HG03439 (cell line): ENCODE measurements around the gene SLC17A8.

Experiments
- ATAC-seq: cut with Tn5 transposase; IDR thresholded peaks from one replicate; pipeline ENCODE4 v1.9.1; 2021; ENCODE audit warnings: mild to moderate bottlenecking, moderate library complexity; ENCODE audit not compliant: unreplicated experiment

The SLC17A8 gene

DNA sequence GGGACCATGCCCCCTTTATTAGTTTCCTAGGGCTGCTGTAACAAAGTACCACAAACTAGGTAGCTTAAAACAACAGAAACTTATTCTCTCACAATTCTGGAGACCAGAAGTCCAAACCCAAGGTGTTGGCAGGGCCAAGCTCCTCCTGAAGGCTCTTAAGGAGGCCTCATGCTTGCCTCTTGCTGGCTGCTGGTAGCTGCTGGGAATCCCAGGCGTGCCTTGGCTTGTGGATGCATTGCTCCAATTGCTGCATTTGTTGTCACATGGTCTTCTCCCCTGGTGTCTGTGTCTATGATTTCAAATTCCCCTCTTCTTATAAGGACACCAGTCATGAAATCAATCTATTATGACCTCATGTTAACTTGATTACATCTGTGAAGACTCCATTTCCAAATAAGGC, 11.2 kb downstream of the SLC17A8 start:
- no peak for ATAC-seq

DNA sequence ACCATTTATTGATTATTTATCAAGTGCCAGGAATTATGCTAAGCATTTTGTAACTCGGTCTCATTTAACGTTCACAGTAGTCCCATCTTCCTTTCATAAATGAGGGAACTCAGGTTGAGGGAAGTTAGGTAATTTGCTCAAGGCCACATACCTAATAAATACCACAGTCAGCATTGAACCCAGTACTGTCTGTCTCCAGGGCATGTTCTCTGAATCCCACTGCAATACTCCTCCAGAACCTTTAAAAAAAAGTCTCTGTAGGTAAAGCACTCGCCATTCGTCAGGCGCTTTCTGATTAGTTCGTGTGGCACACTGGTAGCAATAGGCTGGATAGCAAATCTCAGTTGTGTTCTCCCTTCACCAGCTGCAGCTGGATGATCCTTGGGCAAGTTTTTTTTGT, 14.3 kb downstream of the SLC17A8 start:
- ATAC-seq = no peak

DNA sequence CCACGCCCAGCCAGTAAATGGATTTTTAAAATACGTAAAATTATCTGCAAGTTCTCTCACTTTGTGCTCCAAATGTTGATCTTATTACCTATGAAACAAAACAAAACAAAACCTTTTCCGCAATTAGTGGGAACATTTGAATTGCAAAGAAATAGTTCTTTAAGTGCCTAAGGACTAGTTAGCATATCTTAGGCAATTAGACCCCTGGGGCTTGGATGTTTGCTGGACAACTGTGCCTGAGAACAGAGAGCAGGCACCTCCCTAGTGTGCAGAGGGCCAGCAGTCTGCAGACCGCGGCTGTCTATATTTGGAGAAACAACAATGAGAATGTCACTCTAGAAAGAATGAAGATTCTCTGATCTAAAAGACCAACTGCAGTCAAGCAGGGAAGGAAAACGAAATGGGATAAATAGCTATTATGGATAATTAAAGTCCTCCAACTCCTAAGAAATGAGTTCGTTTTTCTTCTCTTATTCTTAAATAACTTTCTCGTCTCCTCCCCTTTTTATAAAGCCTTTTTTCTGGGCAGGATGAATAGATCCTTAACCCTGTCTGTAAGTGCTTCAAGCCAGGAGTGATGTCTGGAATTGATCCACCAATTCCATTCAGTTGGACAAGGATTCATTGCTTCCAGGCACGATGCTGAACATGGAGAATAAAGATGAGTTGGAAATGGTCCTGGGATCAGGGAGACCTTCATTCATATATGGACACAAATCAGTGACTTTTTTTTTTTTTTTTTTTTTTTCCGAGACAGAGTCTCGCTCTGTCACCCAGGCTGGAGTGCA, 16.2 kb downstream of the SLC17A8 start:
- no peak for ATAC-seq

DNA sequence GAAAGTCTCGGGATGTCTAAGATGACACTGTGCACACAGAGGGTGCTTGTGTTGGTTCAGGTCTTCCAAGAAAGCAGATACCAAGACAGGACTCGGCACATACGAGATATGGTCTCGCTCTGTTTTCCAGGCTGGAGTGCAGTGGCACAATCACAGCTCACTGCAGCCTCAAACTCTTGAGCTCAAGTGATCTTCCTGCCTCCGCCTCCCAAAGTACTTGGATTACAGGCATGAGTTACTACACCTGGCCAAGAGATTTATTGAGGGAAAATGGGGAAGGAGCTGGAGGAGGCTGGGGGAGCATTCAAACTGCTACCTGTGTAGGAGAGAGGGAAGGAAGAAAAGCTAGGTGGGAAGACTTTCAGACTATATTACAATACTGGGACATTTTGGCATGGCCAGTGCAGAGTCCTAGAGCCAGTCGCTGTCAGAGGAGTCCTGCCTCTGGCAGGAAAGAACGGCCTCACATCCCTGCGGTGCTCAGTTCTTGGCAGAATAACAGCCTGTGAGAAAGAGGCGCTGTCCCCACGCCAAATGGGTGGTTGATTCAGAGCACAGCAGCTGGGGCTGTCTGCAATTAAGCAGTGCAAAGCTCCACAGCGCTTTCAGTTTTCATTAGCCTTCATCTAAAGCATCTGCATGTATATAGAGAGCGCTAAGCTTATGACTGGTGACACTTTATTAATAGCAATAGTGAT, 18.3 kb downstream of the SLC17A8 start:
- ATAC-seq = no peak

DNA sequence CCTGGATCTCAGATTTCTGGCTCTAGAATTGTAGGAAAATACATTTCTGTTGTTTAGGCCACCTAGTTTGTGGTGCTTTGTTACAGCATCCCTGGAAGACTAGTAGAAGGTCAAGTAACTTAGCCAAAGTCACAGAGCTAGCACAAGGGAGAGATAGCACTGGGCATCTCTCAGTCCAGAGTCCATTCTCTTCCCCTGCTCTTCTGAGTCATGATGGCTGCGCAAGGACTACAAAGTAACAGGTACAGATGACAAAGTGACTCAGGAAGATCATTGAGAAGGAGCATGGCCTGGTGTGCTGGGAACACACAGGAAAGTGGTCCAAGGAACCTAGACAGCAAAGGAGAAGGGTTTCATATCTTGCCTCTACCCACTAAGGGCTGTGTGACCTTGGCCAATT, 19.3 kb downstream of the SLC17A8 start:
- ATAC-seq = no peak

DNA sequence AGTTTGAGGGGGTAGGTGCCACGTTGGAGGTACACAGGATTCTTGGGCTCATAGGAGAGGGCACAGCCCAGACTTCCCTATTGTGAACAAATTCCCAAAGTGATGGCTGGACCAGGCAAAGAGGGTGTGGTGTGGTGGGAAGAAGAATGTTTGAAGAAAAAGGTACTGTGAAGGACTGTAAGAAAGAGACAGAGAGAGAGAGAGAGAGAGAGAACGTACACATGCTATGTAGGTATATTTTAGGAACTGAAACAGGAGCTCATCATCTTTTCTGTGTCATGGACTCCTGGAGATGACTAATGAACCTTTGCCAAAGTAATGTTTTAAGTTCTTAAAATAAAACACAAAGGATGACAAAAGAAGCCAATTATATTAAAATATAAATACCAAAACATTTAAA, 24.5 kb downstream of the SLC17A8 start:
- ATAC-seq = no peak

DNA sequence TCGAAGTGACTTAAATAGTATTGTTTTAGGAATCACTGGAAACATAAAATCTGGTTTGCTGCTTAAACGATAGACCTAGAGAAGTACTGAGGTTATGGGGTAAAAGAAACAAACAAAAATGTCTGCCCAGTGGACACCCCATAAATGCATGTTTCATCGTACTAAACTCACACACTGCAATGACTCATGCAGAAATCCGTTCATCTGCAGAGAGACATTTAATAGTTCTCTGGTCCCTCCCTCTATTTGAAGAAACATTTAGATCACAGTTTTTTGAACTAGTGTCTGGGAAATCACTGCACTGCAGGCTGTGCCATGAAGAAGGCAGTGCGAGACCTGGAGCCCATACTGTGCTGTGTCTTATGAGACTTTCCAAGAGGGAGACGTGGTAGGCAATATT, 25.5 kb downstream of the SLC17A8 start:
- no peak for ATAC-seq

DNA sequence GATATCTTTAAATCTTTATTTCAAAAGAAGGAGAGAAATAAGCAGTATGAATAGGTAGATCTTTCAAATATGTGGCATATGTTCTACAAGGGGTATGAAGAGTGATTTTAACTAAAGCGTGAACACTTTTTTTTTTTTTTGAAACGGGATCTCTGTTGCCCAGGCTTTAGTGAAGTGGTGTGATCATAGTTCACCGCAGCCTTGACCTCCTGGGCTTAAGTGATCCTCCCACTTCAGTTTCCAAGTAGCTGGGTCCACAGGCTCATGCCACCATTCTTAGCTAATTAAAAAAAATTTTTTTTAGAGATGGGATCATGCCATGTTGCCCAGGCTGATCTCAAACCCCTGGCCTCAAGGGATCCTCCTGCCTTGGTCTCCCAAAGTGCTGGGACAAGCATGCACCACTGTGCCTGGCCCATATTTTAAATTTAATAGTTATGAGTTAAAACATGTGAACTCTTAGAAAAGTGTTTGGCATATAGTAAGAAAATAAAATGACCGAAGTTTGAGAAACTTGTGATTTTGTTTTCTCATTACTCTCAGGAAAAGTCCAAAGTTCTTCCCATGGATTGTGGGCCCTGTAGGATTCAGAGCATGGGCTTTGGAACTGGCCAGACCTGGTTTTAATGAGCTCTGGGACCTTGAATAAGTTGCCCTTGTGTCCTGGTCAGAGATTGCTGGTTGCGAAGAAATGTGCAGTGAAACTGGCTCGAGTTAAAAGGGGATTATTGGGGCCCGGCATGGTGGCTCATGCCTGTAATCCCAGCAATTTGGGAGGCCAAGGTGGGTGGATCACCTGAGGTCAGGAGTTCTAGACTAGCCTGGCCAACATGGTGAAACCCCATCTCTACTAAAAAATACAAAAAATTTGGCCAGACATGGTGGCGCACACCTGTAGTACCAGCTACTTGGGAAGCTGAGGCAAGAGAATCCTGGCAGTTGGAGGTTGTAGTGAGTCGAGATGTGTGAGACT, 27.0 kb downstream of the SLC17A8 start:
- no peak for ATAC-seq

DNA sequence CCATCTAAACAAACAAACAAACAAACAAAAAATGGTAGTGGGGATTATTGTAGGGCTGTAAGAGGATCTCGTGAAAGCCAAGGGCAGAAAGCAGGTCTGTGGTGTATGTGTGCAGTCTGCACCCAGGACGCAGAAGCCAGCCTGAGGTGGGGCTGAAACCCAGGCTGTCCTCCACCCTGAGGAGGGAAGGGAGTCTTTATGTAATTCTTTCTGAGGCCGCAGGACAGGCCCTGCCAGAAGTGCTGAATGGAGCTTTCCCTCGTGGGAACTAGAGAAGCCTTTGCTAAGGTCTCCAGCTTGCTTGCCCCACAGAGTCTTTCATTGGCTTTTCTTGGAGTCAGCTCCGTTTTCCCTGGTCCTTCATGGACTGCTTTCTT, 27.7 kb downstream of the SLC17A8 start:
- ATAC-seq = no peak

DNA sequence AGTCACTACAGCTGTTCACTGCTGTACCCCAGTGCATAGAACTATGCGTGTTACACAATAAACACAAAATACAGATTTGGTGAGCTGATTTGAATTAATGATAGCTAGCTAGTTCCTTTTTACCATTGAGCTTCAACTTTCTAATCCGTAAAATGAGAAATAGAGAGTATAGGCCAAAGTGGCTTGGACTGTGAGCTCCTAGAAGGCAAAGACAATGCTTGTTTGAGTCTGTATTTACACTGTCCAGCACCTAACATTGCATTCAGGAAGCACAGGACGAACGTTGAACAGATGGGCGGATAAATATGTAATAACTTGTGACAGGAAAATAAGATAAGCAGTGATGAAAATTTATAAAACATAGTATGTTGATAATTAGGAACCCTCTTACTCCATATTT, 31.5 kb downstream of the SLC17A8 start:
- ATAC-seq = no peak

DNA sequence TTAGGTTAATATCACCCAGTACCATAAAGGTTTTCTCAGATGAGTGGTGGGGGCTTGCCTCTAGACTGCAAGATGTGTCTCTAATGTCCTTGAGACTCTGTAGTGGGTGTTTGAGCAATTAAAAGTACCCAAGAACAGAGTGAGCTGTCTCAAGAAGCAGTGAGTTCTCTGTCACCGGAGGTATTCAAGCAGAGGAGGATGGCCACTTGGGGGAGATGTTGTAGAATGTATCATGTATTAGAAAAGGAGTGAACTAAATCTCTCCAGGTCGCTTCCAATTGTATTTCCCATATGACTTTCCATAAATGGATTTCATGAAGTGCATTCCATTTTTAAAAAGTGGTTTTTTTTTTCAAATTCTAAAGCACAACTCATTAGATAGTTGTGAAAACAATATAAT, 35.0 kb downstream of the SLC17A8 start:
- no peak for ATAC-seq

DNA sequence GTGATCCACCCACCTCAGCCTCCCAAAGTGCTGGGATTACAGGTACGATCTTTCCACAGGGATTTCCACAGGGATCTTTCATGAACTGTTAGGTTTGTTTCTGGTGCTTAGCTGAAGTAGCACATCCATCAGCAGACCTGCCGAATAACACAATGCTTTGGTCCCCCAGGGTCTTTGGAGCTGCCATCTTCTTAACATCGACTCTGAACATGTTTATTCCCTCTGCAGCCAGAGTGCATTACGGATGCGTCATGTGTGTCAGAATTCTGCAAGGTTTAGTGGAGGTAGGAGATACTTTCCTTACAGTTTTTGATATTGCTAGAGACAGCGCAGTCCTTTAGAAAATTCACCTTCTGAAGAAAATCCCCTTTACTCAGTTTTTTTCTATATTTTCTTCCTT, 36.3 kb downstream of the SLC17A8 start:
- ATAC-seq = no peak

DNA sequence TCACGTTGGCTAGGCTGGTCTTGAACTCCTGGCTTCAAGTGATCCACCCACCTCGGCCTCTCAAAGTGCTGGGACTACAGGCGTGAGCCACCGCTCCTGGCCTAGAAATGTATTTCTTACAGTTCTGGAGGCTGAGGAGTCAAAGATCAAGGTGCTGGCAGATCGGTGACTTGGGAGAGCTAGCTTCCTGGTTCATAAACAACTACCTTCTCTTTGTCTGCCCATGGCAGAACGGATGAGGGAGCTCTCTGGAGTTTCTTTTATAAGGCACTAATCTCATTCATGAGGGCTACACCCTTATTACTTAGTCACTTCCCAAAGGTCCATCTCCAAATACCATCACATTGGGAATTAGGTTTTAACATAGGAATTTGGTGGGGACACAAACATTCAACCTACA, 38.9 kb downstream of the SLC17A8 start:
- ATAC-seq = no peak

DNA sequence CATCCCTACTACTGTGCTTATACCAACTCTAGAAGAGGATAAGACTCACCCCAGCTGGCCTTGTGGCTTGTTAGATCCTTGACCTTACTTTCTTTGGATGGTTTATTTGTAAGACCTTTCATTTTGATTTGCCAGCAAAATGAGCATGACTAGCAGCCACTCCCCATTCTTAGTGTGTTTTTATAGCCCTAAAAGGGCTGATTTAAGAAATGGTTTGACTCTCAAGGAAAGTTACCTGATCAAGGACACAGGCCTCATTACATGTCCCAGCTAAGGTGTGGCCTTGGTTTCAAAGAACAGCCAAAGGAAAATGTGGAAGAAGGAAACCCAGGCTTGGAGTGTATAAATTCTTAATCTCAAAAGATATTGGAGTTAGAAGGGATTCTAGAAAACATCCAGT, 41.4 kb downstream of the SLC17A8 start:
- no peak for ATAC-seq

DNA sequence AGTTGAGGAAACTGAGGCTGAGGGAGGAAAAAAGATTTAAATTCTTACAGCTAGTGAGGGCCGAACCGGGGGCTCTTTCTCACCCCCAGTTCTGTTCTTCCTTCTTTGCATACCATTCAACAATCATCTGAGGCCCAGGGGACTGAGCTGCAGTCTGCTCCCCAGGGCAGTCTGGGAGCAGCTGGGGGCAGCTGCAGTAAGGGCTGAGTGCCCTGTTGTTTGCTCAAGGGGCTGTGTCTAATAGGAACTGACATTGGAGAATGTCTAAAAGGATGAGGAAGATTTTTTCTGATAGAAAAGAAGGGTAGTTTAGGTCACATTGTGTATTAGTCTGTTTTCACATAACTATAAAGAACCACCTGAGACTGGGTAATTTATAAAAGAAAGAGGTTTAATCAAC, 42.2 kb downstream of the SLC17A8 start:
- ATAC-seq = no peak

DNA sequence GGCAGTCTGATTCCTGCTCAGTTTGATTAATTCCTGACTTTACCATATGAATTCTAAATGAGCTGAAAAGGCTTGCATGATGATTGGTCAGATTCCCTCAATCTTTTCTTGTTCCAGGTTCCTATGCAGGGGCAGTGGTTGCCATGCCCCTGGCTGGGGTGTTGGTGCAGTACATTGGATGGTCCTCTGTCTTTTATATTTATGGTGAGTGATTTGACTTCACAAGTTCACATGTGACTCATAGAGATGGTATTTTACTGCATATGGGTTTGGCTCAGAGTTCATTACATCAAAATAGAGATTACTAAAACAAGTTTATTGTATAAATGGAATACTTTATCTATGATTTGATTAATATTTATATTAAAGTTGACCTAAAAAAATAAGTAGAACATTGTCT, 44.8 kb downstream of the SLC17A8 start:
- no peak for ATAC-seq

DNA sequence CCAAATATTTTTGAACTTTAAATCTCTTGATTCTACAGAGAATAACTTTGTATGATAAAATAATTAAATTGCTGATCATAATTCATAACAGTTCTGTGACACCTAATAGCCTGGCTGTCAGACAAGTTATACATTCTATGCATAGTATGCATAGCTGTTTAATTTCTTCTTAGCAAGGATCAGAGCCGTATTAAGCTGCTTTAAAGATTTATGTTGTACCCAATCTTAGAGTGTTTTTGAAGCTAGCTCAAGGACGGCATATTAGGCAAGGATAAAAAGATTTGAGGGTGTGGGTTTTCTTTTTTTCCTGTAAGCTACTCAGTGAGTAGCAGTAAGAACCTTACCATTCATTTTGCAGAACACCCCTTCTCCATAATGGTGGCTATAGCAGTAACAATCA, 45.9 kb downstream of the SLC17A8 start:
- ATAC-seq = no peak

DNA sequence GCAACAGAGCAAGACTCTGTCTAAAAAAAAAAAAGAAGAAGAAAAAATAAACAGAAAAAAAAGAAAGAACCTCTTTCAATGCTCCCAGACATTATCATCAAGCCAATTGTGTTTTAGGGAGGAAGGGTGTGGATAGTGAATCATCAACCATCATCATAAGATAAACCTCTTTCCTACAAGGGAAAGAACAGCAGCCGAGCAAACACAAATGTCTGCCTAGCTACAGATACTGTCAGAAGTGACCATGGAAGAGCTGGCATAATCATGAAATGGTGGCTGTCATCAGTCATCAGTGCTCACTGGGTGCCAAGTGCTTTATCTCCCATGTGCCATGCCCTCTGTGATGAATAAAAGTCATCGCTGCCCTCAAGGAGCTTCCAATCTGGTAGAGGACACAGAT, 46.6 kb downstream of the SLC17A8 start:
- ATAC-seq = no peak

DNA sequence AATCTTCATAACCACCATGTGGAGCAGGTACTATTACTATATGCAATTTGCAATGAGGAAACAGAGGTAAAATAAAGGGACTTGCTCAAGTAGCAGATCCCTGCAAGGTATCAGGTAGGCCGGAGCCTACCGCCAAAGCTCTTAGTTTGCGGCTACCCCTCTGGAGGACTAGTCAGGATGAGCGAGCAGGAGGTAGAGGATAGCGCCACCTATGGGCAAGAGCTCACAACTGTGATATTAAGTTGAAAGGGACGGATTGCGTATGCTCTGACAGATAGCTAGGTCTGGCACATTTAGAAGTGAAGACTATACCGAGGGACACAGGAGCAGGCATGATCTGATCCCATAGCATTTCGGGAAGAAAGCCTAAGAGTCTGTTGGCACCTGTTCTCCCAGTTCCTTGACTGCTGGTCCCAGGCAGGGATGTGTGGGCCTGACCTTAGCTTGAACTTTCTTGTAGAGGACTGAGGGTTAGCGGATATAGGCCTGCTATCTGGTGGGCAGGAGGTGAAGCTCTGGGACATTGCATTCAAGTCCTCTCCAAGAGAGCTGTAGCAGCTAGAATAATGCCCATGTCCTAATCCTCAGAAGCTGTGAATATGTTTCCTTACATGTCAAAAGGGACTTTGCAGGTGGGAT, 48.0 kb downstream of the SLC17A8 start:
- ATAC-seq = peak; percentile 71

DNA sequence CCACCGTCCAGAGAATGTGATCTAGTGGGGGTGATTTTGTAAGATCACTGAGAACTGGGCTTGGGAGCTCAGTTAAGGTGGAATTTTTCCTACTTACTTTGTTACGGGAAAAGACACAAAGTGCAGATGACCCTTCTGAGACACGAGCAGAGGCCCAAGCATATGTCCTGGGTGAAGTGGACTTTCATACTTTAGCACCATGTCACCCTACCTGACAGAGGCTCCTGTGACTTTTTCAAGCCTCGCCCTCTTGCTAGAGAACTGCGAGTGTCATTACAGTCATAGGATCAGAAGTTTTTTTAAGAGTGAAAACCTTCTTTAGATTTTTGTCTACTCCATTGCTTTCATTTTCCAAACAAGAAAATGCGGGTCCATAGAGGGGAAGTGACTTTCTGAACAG, 56.1 kb downstream of the SLC17A8 start:
- ATAC-seq = no peak

DNA sequence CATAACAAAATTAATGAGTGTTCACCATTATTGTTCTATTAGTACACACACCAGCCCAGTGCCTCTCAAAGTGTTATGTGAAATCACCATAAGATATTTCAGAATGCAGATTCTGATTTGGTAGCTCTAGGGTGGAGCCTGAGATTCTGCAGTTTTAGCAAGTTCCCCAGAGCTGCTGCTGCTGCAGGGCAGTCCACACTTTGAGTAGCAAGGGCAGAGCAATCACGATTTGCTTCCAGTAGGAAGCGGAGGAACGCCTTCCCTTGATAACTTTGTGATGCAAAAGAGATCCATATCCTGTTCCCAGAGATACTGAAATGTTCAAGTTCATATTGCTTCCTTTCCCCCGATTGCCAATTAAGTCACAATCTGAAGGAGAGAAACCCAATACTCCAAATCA, 57.9 kb downstream of the SLC17A8 start:
- no peak for ATAC-seq
